ENCODE data around the gene CCDC159.

DNA sequence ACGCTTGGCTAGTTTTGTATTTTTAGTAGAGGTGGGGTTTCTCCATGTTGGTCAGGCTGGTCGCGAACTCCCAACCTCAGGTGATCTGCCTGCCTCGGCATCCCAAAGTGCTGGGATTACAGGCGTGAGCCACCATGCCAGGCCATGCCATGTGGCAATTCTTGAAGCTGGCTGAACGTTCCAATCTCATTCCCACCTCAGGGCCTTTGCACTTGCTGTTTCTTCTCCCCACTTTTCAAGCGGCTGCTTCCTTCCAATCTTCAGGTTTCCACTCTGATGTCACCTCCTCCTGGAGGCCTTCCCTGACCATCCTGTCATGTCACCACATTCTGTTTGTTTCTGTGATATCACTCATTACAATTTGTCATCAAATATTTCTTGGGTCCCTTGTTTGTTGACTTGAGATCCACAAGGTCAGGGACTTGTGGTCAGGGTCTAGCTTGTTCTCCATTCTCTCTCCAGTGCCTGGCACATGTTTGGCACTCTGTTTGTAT lies 33.6 kb downstream of the CCDC159 start:
- TF ChIP-seq CTCF (IDR thresholded peaks at IDR 0.05): no peak
- no peak for TF ChIP-seq TAF1 (IDR thresholded peaks at IDR 0.05; ENCODE audit: borderline replicate concordance, low read depth, low read length)
- TF ChIP-seq, protein P1, sequence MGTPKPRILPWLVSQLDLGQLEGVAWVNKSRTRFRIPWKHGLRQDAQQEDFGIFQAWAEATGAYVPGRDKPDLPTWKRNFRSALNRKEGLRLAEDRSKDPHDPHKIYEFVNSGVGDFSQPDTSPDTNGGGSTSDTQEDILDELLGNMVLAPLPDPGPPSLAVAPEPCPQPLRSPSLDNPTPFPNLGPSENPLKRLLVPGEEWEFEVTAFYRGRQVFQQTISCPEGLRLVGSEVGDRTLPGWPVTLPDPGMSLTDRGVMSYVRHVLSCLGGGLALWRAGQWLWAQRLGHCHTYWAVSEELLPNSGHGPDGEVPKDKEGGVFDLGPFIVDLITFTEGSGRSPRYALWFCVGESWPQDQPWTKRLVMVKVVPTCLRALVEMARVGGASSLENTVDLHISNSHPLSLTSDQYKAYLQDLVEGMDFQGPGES (IDR thresholded peaks at IDR 0.05; ENCODE audit: low read depth, low read length): no peak
- TF ChIP-seq YY1 (IDR thresholded peaks at IDR 0.05; ENCODE audit: low read depth): no peak
